Measurements from ENCODE around the gene SUGCT.
"Not testable (repeated sequence)": the region's sequence is repeated elsewhere in the genome, so short reads cannot be mapped to it uniquely, and the experiment has no call there.

Gene SUGCT

DNA sequence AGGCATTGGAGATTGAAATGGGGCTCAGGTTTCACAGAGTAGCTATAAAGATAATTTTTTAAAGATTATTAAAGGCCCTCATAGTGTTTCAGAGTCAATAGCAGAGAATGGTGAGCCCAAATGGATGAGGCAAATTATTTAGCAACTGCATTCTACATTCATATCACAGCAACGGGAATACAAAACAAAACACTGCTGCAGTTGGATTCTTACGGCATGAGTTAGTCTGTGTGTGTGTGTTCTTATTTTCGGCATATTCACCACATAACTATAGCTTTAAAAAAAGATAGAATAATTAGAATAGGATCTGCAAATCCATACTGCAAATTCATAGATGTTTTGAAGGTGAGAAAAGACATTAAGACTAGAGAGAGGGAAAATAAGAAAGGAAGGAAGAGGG is 66.0 kb downstream of the SUGCT start:
- peak overlapping the region; percentile 37 for H3K27ac ChIP-seq (ENCODE audit: low read length)
- H3K9me3 ChIP-seq (ENCODE audit: control insufficient read depth in 2 of 2, low read length in 2 of 2): no peaks in the 10 kb centered on the region
- no peaks in the 10 kb centered on the region for H3K27me3 ChIP-seq (ENCODE audit: control insufficient read depth in 1 of 2, insufficient read depth in 2 of 2, low read length in 2 of 2)
- H3K9ac ChIP-seq (ENCODE audit: low read length in 2 of 2): peak overlapping the region; percentile 14 to 47
- H3K4me1 ChIP-seq (ENCODE audit: control insufficient read depth, insufficient read depth, low read length): peaks cover 13% of the 10 kb centered on the region
- no peak overlapping the region for H3K4me3 ChIP-seq (ENCODE audit: low read length in 2 of 2)
- H3K36me3 ChIP-seq (ENCODE audit: control insufficient read depth in 2 of 2, insufficient read depth in 2 of 2, low read length in 2 of 2): peaks cover 0 to 2% of the 10 kb centered on the region in 2 donors

DNA sequence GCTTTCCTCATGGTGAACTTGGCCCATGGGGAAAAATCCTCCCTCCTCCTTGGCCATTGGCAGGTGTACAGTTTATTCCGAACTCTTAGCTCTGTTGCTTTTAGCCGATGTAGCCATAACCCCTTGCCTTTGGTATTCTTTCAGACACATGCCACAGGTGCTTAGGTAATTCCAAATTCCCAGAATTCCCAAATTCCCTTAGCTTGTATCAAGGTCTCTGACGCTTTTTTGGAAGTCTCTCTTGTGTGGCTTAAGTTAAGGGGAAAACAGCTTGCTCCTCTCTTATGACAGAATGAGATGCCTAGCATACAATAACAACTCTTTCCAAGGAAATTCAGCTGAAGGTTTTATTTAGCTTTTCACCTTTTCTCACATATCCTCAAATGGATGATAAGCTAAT is 68.0 kb downstream of the SUGCT start:
- no peaks in the 10 kb centered on the region for H3K36me3 ChIP-seq (ENCODE audit: control insufficient read depth in 2 of 2, insufficient read depth in 2 of 2, low read length in 2 of 2)
- H3K27ac ChIP-seq (ENCODE audit: low read length): no peak overlapping the region
- H3K9ac ChIP-seq (ENCODE audit: low read length in 2 of 2): no peak overlapping the region
- no peaks in the 10 kb centered on the region for H3K27me3 ChIP-seq (ENCODE audit: control insufficient read depth in 1 of 2, insufficient read depth in 2 of 2, low read length in 2 of 2)
- H3K4me3 ChIP-seq (ENCODE audit: low read length in 2 of 2): no peak overlapping the region
- peaks cover 13% of the 10 kb centered on the region for H3K4me1 ChIP-seq (ENCODE audit: control insufficient read depth, insufficient read depth, low read length)
- H3K9me3 ChIP-seq (ENCODE audit: control insufficient read depth in 2 of 2, low read length in 2 of 2): no peaks in the 10 kb centered on the region

DNA sequence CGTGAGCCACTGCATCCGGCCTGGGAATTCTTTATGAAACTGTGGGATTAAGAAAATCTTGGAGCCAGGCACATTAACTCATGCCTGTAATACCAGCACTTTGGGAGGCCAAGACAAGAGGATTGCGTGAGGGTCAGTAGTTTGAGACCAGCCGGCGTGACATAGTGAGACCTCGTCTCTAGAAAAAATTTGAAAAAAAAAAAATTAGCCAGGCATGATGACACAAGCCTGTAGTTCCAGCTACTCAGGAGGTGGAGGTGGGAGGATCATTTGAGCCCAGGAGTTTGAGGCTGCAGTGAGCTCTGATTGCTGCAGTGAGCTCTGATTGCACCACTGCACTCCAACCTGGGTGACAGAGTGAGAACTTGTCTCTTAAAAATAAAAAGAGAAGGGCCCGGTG is 69.8 kb downstream of the SUGCT start:
- Histone ChIP-seq H3K9me3 (ENCODE audit: control insufficient read depth in 2 of 2, low read length in 2 of 2) (no peaks in the 10 kb centered on the region), H3K4me3 (ENCODE audit: low read length in 2 of 2) (no peak overlapping the region), H3K27me3 (ENCODE audit: control insufficient read depth in 1 of 2, insufficient read depth in 2 of 2, low read length in 2 of 2) (no peaks in the 10 kb centered on the region), H3K36me3 (ENCODE audit: control insufficient read depth in 2 of 2, insufficient read depth in 2 of 2, low read length in 2 of 2) (no peaks in the 10 kb centered on the region), H3K4me1 (ENCODE audit: control insufficient read depth, insufficient read depth, low read length) (peaks cover 13% of the 10 kb centered on the region), H3K27ac (ENCODE audit: low read length) (no peak overlapping the region), H3K9ac (ENCODE audit: low read length in 2 of 2) (no peak overlapping the region)

DNA sequence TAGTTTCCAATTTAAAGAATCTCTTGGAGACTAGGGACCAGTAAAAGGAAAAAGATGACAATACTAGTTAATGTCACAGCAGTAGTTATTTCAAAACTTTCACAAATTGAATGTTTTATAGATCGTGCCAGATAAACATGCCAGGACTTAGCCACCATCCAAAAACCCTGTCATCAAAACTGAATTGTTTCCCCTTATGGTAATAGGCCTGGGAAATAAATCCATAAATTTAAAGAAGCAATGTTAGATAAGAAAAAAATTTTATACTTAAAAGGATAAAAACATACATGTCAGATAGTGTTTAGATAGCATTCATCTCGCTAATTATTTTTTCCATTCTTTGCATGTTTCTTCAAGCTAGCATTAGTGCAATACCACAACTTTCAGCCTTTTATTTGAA is 71.2 kb downstream of the SUGCT start:
- H3K4me3 ChIP-seq (ENCODE audit: low read length in 2 of 2): no peak overlapping the region
- no peaks in the 10 kb centered on the region for H3K36me3 ChIP-seq (ENCODE audit: control insufficient read depth in 2 of 2, insufficient read depth in 2 of 2, low read length in 2 of 2)
- peaks cover 5% of the 10 kb centered on the region for H3K4me1 ChIP-seq (ENCODE audit: control insufficient read depth, insufficient read depth, low read length)
- no peak overlapping the region for H3K9ac ChIP-seq (ENCODE audit: low read length in 2 of 2)
- no peaks in the 10 kb centered on the region for H3K27me3 ChIP-seq (ENCODE audit: control insufficient read depth in 1 of 2, insufficient read depth in 2 of 2, low read length in 2 of 2)
- H3K9me3 ChIP-seq (ENCODE audit: control insufficient read depth in 2 of 2, low read length in 2 of 2): no peaks in the 10 kb centered on the region
- H3K27ac ChIP-seq (ENCODE audit: low read length): no peak overlapping the region

DNA sequence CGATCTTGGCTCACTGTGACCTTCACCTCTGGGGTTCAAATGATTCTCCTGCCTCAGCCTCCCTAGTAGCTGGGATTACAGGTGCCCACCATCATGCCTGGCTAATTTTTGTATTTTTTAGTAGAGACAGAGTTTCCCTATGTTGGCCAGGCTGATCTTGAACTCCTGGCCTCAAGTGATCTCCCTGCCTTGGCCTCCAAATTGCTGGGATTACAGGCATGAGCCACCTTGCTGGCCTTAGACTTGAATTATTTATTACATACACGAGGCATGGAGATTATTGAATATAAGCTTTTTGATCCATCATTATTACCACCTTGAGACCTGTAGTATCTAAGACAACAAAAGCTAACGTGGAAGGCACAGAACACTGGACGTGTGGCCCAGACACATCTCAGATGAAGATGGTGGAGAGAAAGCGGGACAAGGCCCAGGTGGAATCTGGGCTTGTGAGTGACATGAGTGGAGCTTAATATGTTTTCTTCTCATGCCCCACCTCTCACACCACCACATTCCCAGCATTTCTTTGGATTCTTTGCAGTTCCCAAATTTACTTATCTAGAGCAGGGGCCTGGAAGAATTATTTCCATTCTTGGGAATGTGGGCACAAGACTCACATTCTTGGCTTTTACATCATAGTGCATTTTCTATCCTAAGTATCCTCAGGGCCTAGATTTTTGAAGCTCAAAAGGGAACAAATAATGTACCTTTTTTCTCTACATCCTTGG is 76.6 kb downstream of the SUGCT start:
- H3K4me3 ChIP-seq (ENCODE audit: low read length in 2 of 2): no peak overlapping the region
- H3K27ac ChIP-seq (ENCODE audit: low read length): no peak overlapping the region
- no peaks in the 10 kb centered on the region for H3K27me3 ChIP-seq (ENCODE audit: control insufficient read depth in 1 of 2, insufficient read depth in 2 of 2, low read length in 2 of 2)
- no peaks in the 10 kb centered on the region for H3K4me1 ChIP-seq (ENCODE audit: control insufficient read depth, insufficient read depth, low read length)
- no peaks in the 10 kb centered on the region for H3K9me3 ChIP-seq (ENCODE audit: control insufficient read depth in 2 of 2, low read length in 2 of 2)
- H3K36me3 ChIP-seq (ENCODE audit: control insufficient read depth in 2 of 2, insufficient read depth in 2 of 2, low read length in 2 of 2): no peaks in the 10 kb centered on the region
- H3K9ac ChIP-seq (ENCODE audit: low read length in 2 of 2): no peak overlapping the region

DNA sequence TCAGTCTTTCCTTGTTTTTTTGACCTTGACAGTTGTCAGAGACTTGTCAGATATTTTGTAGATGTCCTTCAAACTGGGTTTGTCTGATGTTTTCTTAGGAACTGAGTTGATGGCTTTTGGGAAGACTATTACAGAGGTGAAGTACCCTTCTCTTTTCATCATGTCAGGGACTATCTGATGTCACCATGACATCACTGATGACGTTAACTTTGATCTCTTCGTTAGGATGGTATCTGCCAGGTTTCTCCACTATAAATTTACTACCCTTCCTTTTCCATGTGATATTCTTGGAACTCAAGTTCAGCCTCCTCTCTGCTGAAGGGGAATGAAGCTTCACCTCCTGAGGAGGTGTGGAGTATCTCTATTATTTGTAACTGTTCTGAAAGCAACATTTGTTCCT is 78.5 kb downstream of the SUGCT start:
- H3K27ac ChIP-seq (ENCODE audit: low read length): no peak overlapping the region
- no peaks in the 10 kb centered on the region for H3K9me3 ChIP-seq (ENCODE audit: control insufficient read depth in 2 of 2, low read length in 2 of 2)
- no peak overlapping the region for H3K9ac ChIP-seq (ENCODE audit: low read length in 2 of 2)
- H3K4me3 ChIP-seq (ENCODE audit: low read length in 2 of 2): no peak overlapping the region
- no peaks in the 10 kb centered on the region for H3K36me3 ChIP-seq (ENCODE audit: control insufficient read depth in 2 of 2, insufficient read depth in 2 of 2, low read length in 2 of 2)
- no peaks in the 10 kb centered on the region for H3K27me3 ChIP-seq (ENCODE audit: control insufficient read depth in 1 of 2, insufficient read depth in 2 of 2, low read length in 2 of 2)
- H3K4me1 ChIP-seq (ENCODE audit: control insufficient read depth, insufficient read depth, low read length): no peaks in the 10 kb centered on the region

DNA sequence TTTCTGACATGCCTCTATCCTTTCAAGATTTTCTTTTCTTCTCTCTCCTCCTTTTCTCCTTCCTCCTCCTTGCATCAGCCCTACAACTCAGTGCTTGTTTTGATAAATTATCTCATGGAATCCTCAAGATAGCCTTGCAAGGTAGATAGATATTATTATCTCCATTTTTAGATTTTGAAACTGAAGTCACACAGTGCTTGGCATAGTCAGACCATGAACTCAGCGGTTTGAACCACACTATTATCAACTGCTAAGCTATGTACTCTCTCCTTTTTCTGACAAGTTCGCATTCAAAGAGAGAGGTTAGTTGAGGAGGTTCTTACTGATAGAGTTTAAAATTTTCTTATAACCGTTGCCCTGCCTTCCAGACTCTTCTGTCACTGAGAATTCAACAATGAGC is 79.1 kb downstream of the SUGCT start:
- no peak overlapping the region for H3K4me3 ChIP-seq (ENCODE audit: low read length in 2 of 2)
- H3K27ac ChIP-seq (ENCODE audit: low read length): no peak overlapping the region
- no peaks in the 10 kb centered on the region for H3K27me3 ChIP-seq (ENCODE audit: control insufficient read depth in 1 of 2, insufficient read depth in 2 of 2, low read length in 2 of 2)
- H3K36me3 ChIP-seq (ENCODE audit: control insufficient read depth in 2 of 2, insufficient read depth in 2 of 2, low read length in 2 of 2): no peaks in the 10 kb centered on the region
- no peaks in the 10 kb centered on the region for H3K9me3 ChIP-seq (ENCODE audit: control insufficient read depth in 2 of 2, low read length in 2 of 2)
- no peaks in the 10 kb centered on the region for H3K4me1 ChIP-seq (ENCODE audit: control insufficient read depth, insufficient read depth, low read length)
- H3K9ac ChIP-seq (ENCODE audit: low read length in 2 of 2): no peak overlapping the region

DNA sequence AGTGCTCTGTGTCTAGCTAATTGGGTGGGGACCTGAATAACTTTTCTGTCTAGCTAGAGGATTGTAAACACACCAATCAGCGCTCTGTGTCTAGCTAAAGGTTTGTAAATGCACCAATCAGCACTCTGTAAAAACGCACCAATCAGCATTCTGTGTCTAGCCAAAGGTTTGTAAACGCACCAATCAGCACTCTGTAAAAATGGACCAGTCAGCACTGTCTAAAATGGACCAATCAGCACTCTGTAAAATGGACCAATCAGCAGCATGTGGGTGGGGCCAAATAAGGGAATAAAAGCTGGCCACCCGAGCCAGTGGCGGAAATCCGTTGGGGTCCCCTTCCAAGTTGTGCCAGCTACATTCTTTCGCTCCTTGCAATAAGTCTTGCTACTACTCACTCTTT is 83.8 kb downstream of the SUGCT start:
- not testable (repeated sequence) for H3K36me3 ChIP-seq (ENCODE audit: control insufficient read depth in 2 of 2, insufficient read depth in 2 of 2, low read length in 2 of 2); H3K27ac ChIP-seq (ENCODE audit: low read length); H3K4me1 ChIP-seq (ENCODE audit: control insufficient read depth, insufficient read depth, low read length); H3K9me3 ChIP-seq (ENCODE audit: control insufficient read depth in 2 of 2, low read length in 2 of 2); H3K9ac ChIP-seq (ENCODE audit: low read length in 2 of 2); H3K27me3 ChIP-seq (ENCODE audit: control insufficient read depth in 1 of 2, insufficient read depth in 2 of 2, low read length in 2 of 2); H3K4me3 ChIP-seq (ENCODE audit: low read length in 2 of 2)

DNA sequence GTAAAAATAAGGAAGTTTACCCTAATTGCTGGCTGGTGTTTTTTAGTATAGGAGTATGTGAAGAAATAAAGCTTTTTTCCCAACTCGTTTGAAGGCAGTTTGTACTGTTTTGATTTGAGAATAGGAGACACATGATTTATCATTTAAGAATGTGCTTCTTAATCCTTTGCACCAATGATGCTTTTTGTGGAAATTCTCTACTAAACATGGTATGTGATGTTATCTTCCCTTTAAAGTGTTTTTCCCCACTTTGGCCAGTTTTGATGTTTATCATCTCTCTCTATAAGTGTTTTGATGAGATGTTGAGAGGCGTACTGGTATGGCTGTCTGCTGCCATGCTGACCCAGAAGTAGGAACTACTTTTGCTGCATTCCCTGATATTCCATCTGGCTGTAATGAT is 85.1 kb downstream of the SUGCT start:
- no peak overlapping the region for H3K27ac ChIP-seq (ENCODE audit: low read length)
- no peaks in the 10 kb centered on the region for H3K36me3 ChIP-seq (ENCODE audit: control insufficient read depth in 2 of 2, insufficient read depth in 2 of 2, low read length in 2 of 2)
- no peaks in the 10 kb centered on the region for H3K9me3 ChIP-seq (ENCODE audit: control insufficient read depth in 2 of 2, low read length in 2 of 2)
- no peak overlapping the region for H3K4me3 ChIP-seq (ENCODE audit: low read length in 2 of 2)
- no peaks in the 10 kb centered on the region for H3K27me3 ChIP-seq (ENCODE audit: control insufficient read depth in 1 of 2, insufficient read depth in 2 of 2, low read length in 2 of 2)
- no peaks in the 10 kb centered on the region for H3K4me1 ChIP-seq (ENCODE audit: control insufficient read depth, insufficient read depth, low read length)
- no peak overlapping the region for H3K9ac ChIP-seq (ENCODE audit: low read length in 2 of 2)

DNA sequence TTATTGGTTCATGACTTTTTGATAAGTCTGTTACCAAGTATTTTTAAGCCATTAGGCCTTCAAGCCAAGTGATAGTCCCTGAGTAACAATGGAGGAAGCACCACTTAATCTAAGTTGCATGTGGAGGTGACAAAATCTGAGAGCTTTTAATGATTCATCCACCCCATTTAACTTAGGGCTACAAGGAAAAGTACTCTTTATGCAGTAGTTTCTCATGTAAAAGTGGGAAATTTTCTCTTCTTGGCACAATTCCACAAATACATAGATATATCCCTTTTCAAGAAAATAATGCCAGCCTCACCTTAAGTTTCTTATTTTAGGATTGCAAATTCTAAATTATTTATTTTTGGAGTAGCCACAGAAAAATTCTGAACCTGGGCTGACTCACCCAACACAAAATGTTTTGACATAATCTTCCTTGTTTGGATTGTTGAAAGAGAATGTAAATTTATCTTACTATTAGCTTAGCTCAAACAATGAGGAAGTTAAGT is 85.7 kb downstream of the SUGCT start:
- no peaks in the 10 kb centered on the region for H3K36me3 ChIP-seq (ENCODE audit: control insufficient read depth in 2 of 2, insufficient read depth in 2 of 2, low read length in 2 of 2)

DNA sequence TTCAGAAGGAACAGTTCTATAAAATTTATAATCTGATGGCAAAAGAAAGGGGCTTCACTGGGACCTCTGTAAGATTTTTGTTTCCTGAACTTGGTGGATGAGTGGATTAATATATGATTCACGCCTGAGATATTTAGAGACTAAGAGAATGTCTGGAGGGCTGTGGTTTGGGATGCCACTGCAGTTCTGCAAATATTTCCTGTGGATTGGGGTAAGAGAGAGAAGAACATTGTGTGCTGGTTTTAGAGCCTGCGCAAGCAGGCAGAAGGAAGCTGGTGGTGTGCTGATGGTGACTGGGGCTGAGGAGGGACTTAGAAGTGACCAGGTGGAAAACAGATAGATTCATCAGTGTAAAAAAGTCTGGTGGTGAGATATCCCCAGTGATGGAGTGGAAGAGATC is 87.0 kb downstream of the SUGCT start:
- no peaks in the 10 kb centered on the region for H3K4me1 ChIP-seq (ENCODE audit: control insufficient read depth, insufficient read depth, low read length)
- no peak overlapping the region for H3K9ac ChIP-seq (ENCODE audit: low read length in 2 of 2)
- no peaks in the 10 kb centered on the region for H3K27me3 ChIP-seq (ENCODE audit: control insufficient read depth in 1 of 2, insufficient read depth in 2 of 2, low read length in 2 of 2)
- H3K27ac ChIP-seq (ENCODE audit: low read length): no peak overlapping the region
- no peaks in the 10 kb centered on the region for H3K36me3 ChIP-seq (ENCODE audit: control insufficient read depth in 2 of 2, insufficient read depth in 2 of 2, low read length in 2 of 2)
- H3K9me3 ChIP-seq (ENCODE audit: control insufficient read depth in 2 of 2, low read length in 2 of 2): no peaks in the 10 kb centered on the region
- no peak overlapping the region for H3K4me3 ChIP-seq (ENCODE audit: low read length in 2 of 2)

More for the DNA sequence above, 85.7 kb downstream of the SUGCT start:
- Histone ChIP-seq H3K27ac (ENCODE audit: low read length) (no peak overlapping the region), H3K9ac (ENCODE audit: low read length in 2 of 2) (no peak overlapping the region), H3K4me1 (ENCODE audit: control insufficient read depth, insufficient read depth, low read length) (no peaks in the 10 kb centered on the region), H3K4me3 (ENCODE audit: low read length in 2 of 2) (no peak overlapping the region), H3K9me3 (ENCODE audit: control insufficient read depth in 2 of 2, low read length in 2 of 2) (no peaks in the 10 kb centered on the region), H3K27me3 (ENCODE audit: control insufficient read depth in 1 of 2, insufficient read depth in 2 of 2, low read length in 2 of 2) (no peaks in the 10 kb centered on the region)
